Lung (tissue), 12 donors: ENCODE results near the gene SLCO4C1. TPM values are rescaled to one million over a fixed set of nuclear protein-coding genes. Genes with fewer than 3 reads are reported as not detected.

Experiments
- ATAC-seq: fragments of 200-7000 bp; cut with Tn5 transposase; one replicate; pipeline ENCODE4 v1.9.1; 2020; ENCODE audit warnings: moderate number of reproducible peaks; ENCODE audit not compliant: insufficient read depth, low FRiP score
- DNase-seq, 3 donors: peaks; one replicate each; pipeline ENCODE4 v3.0.0-alpha.2; 2013 to 2017
- H3K27ac ChIP-seq, 2 donors: one replicate each; pipeline ENCODE4 v1.5.1; 2013; ENCODE audit warnings: mild to moderate bottlenecking in 2 of 2, moderate library complexity in 2 of 2, control low read depth in 1 of 2, inconsistent platforms in 1 of 2, low read depth in 1 of 2, low read length in 1 of 2
- H3K27me3 ChIP-seq, 3 donors: one replicate each; pipeline ENCODE4 v1.5.1; 2013; ENCODE audit warnings: low read length in 2 of 3; ENCODE audit not compliant: control insufficient read depth in 3 of 3, insufficient read depth in 3 of 3
- H3K36me3 ChIP-seq, 4 donors: one replicate each; pipeline ENCODE4 v1.5.1; 2013; ENCODE audit warnings: low read length in 4 of 4, mild to moderate bottlenecking in 1 of 4, moderate library complexity in 1 of 4; ENCODE audit not compliant: control insufficient read depth in 4 of 4, insufficient read depth in 4 of 4
- H3K4me1 ChIP-seq, 5 donors: one replicate each; pipeline ENCODE4 v1.5.1; 2013; ENCODE audit warnings: low read length in 5 of 5, mild to moderate bottlenecking in 2 of 5, moderate library complexity in 1 of 5; ENCODE audit not compliant: control insufficient read depth in 5 of 5, insufficient read depth in 5 of 5
- H3K4me3 ChIP-seq: one replicate; pipeline ENCODE4 v1.5.1; 2013; ENCODE audit warnings: mild to moderate bottlenecking, control low read depth, moderate library complexity
- H3K9ac ChIP-seq, 2 donors: one replicate each; pipeline ENCODE4 v1.5.1; 2013; ENCODE audit warnings: low read length in 2 of 2, control low read depth in 1 of 2; ENCODE audit not compliant: insufficient read depth in 1 of 2
- H3K9me3 ChIP-seq, 4 donors: one replicate each; pipeline ENCODE4 v1.5.1; 2013; ENCODE audit warnings: low read length in 3 of 4, mild to moderate bottlenecking in 1 of 4, moderate library complexity in 1 of 4; ENCODE audit not compliant: control insufficient read depth in 4 of 4, insufficient read depth in 3 of 4
- WGBS, 2 donors: extraction: QIAGEN DNeasy Blood & Tissue Kit; methylation state at CpG; one replicate each; pipeline ENCODE4 v1.1.7; 2013; 5-methylcytosine and 5-hydroxymethylcytosine counted together
- polyA plus RNA-seq, 2 donors: library from polyadenylated mRNA; stranded (reverse); fragments of 200-250 nt; gene quantifications; one replicate each; pipeline ENCODE4 v1.2.1, GENCODE V29; 2013
- total RNA-seq, 2 donors: library from RNA; depleted of rRNA in 1 of 2; stranded (reverse); fragments of >200 nt in 1 of 2; gene quantifications; one replicate each; pipeline ENCODE4 v1.2.1, GENCODE V29; 2014 to 2021
- TF ChIP-seq, protein P1 (sequence below): IDR thresholded peaks from 2 replicates; pipeline ENCODE4 v1.5.1; 2012; ENCODE audit warnings: mild to moderate bottlenecking; ENCODE audit errors: control extremely low read depth, extremely low read depth
- donor health status: control.
- donor health status: control.
- donor health status: Bipolar disorder and iron deficiency.
- donor health status: healthy.
- donor health status: DM: yes; HTN: yes; CAD: no.

SLCO4C1 gene
- total and polyA plus RNA-seq, 4 donors = 3.8 to 26.5 (median 11.6) TPM

DNA sequence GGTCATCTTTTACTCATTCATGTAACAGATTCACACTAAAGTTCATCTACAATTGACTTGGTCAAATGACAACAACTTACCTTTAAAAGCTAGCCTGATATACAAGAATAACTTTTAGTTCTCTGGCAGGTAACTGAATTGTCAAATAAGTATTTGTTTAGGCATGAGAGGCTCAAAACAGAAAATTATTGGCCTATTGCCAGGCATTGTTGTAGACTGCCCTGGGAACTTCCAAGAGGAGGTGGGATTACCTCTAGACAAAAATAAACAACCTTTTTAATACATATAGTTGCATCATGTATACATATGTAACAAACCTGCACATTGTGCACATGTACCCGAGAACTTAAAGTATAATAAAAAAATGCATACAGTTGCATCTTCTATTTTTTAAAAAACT lies 18.2 kb upstream of the SLCO4C1 start:
- TF ChIP-seq, protein P1, sequence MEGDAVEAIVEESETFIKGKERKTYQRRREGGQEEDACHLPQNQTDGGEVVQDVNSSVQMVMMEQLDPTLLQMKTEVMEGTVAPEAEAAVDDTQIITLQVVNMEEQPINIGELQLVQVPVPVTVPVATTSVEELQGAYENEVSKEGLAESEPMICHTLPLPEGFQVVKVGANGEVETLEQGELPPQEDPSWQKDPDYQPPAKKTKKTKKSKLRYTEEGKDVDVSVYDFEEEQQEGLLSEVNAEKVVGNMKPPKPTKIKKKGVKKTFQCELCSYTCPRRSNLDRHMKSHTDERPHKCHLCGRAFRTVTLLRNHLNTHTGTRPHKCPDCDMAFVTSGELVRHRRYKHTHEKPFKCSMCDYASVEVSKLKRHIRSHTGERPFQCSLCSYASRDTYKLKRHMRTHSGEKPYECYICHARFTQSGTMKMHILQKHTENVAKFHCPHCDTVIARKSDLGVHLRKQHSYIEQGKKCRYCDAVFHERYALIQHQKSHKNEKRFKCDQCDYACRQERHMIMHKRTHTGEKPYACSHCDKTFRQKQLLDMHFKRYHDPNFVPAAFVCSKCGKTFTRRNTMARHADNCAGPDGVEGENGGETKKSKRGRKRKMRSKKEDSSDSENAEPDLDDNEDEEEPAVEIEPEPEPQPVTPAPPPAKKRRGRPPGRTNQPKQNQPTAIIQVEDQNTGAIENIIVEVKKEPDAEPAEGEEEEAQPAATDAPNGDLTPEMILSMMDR = no peak
- 72 to 94% methylated on average over 1 of the region's 1 CpG for WGBS, 2 donors
- peaks cover 0 to 2% (median 0%) of the 10 kb centered on the region in 4 donors for H3K9me3 ChIP-seq
- no peak overlapping the region for H3K27ac ChIP-seq
- H3K27me3 ChIP-seq = no peaks in the 10 kb centered on the region
- ATAC-seq = no peak
- H3K4me3 ChIP-seq = no peak overlapping the region
- H3K36me3 ChIP-seq = no peaks in the 10 kb centered on the region
- peaks cover 0 to 3% (median 0%) of the 10 kb centered on the region in 5 donors for H3K4me1 ChIP-seq
- H3K9ac ChIP-seq = no peak overlapping the region
- no peak for DNase-seq

DNA sequence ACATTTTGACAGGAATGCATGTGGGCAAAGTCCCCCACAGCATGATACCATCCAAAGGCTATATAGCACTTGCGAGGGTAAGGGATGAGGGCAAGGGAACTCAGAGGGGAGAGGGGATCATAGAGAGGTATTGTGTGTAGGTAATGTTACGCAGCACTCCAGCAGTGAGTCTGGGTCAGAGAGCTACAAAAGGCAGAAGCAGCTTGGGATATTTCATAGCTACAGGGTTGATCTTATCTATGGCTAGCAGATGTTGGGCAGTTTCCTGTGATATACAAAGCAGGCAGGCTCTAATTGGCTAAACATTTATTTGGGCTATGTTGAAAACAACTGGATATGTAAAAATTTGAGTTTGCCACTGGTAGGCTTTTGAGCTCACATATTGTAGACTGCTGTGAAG lies 17.8 kb upstream of the SLCO4C1 start:
- TF ChIP-seq, protein P1 = no peak
- Histone ChIP-seq H3K36me3 (no peaks in the 10 kb centered on the region), H3K4me1 (peaks cover 0 to 3% (median 0%) of the 10 kb centered on the region in 5 donors), H3K9ac (no peak overlapping the region), H3K27ac (no peak overlapping the region), H3K9me3 (peaks cover 0 to 2% (median 0%) of the 10 kb centered on the region in 4 donors), H3K27me3 (no peaks in the 10 kb centered on the region), H3K4me3 (no peak overlapping the region)
- no peak for ATAC-seq
- peak in 1 of 3 donors; percentile 9 for DNase-seq
- WGBS, 2 donors = 62 to 73% methylated on average over 2 of the region's 2 CpGs

DNA sequence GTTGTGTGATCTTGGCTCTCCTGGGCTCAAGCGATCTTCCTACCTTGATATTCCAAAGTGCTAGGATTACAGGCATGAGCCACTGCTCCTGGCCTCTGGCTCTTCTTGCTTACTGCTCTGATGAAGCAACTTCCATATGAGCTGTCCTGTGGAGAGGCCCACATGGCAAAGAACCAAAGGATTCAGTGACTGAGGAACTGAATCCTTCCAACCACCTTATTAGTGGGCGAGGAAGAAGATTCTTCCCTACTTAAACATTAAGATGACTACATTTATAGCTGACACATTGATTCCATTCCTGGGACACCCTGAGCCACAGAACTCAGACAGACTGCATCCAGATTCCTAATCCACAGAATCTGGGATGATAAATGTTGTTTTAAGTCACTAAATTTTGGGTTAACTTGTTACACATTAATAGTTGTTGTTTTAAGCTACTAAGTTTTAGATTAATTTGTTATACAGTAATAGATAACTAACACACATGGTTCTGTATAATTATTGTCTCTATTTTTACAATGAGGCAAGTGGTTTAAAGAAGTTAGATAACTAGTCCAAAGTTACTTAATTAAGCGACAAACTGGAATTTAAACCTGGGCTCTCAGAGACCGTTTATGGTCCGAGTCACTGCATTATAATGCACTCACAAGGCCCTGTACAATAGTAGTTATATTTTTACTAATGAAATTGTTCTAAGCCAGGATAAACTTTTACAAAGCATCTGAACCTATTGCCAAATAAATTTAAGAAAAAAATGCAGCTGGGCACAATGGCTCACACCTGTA lies 16.7 kb upstream of the SLCO4C1 start:
- Histone ChIP-seq H3K36me3 (no peaks in the 10 kb centered on the region), H3K27ac (no peak overlapping the region), H3K9ac (no peak overlapping the region), H3K27me3 (no peaks in the 10 kb centered on the region), H3K9me3 (peaks cover 0 to 2% (median 0%) of the 10 kb centered on the region in 4 donors), H3K4me1 (peaks cover 0 to 3% (median 0%) of the 10 kb centered on the region in 5 donors), H3K4me3 (no peak overlapping the region)
- no peak for ATAC-seq
- no peak for DNase-seq
- TF ChIP-seq, protein P1 = no peak
- 87 to 95% methylated on average over 5 of the region's 5 CpGs for WGBS, 2 donors
